ENCODE results near the gene ARHGAP19.

Gene ARHGAP19

GRCh38 chr10:97292097-97292861 is at the start of gene ARHGAP19:
TSS of gene ARHGAP19 (minus strand) at chr10:97292637. CDS start at chr10:97292627, 10 bp downstream.
- DNase-seq (ENCODE audit: extremely low read depth in 1 of 2, low read depth in 1 of 2): peak; percentile 78 to 95

GRCh38 chr10:97341416-97341815 is 49.0 kb upstream of the ARHGAP19 start:
- DNase-seq (ENCODE audit: extremely low read depth in 1 of 2, low read depth in 1 of 2): no peak

- no peak for DNase-seq (ENCODE audit: extremely low read depth in 1 of 2, low read depth in 1 of 2)
Measured at GRCh38 chr10:97338041-97338440, 45.6 kb upstream of the ARHGAP19 start.

GRCh38 chr10:97336942-97337831 is 44.8 kb upstream of the ARHGAP19 start:
- no peak for DNase-seq (ENCODE audit: extremely low read depth in 1 of 2, low read depth in 1 of 2)

GRCh38 chr10:97336446-97336845 is 44.0 kb upstream of the ARHGAP19 start:
- DNase-seq (ENCODE audit: extremely low read depth in 1 of 2, low read depth in 1 of 2): no peak

- no peak for DNase-seq (ENCODE audit: extremely low read depth in 1 of 2, low read depth in 1 of 2)
Measured at GRCh38 chr10:97336006-97336405, 43.6 kb upstream of the ARHGAP19 start.

GRCh38 chr10:97335188-97335619 is 42.8 kb upstream of the ARHGAP19 start:
- no peak for DNase-seq (ENCODE audit: extremely low read depth in 1 of 2, low read depth in 1 of 2)

- DNase-seq (ENCODE audit: extremely low read depth in 1 of 2, low read depth in 1 of 2): peak; percentile 70 to 72
Measured at GRCh38 chr10:97334370-97335175, 42.1 kb upstream of the ARHGAP19 start, which contains the start of gene FRAT2. TSS of gene FRAT2 (minus strand) at chr10:97334729. CDS start at chr10:97334572, 157 bp downstream.

GRCh38 chr10:97333601-97334369 is 41.3 kb upstream of the ARHGAP19 start:
- DNase-seq (ENCODE audit: extremely low read depth in 1 of 2, low read depth in 1 of 2): peak in 1 of 2 donors; percentile 27

GRCh38 chr10:97333351-97333600 is 40.8 kb upstream of the ARHGAP19 start:
- DNase-seq (ENCODE audit: extremely low read depth in 1 of 2, low read depth in 1 of 2): no peak

GRCh38 chr10:97332591-97333350 is 40.3 kb upstream of the ARHGAP19 start:
- DNase-seq (ENCODE audit: extremely low read depth in 1 of 2, low read depth in 1 of 2): no peak

- no peak for DNase-seq (ENCODE audit: extremely low read depth in 1 of 2, low read depth in 1 of 2)
Measured at GRCh38 chr10:97331153-97331703, 38.8 kb upstream of the ARHGAP19 start.

- DNase-seq (ENCODE audit: extremely low read depth in 1 of 2, low read depth in 1 of 2): no peak
Measured at GRCh38 chr10:97329766-97330165, 37.3 kb upstream of the ARHGAP19 start.

- no peak for DNase-seq (ENCODE audit: extremely low read depth in 1 of 2, low read depth in 1 of 2)
Measured at GRCh38 chr10:97328646-97329453, 36.4 kb upstream of the ARHGAP19 start.

- no peak for DNase-seq (ENCODE audit: extremely low read depth in 1 of 2, low read depth in 1 of 2)
Measured at GRCh38 chr10:97327348-97328294, 35.2 kb upstream of the ARHGAP19 start.

- no peak for DNase-seq (ENCODE audit: extremely low read depth in 1 of 2, low read depth in 1 of 2)
Measured at GRCh38 chr10:97325754-97326153, 33.3 kb upstream of the ARHGAP19 start.

GRCh38 chr10:97323501-97323900 is 31.1 kb upstream of the ARHGAP19 start:
- DNase-seq (ENCODE audit: extremely low read depth in 1 of 2, low read depth in 1 of 2): no peak

Measured in stimulated activated CD8-positive, alpha-beta memory T cell treated with anti-CD3 and anti-CD28 coated beads, Interleukin-7, amount 100 ng/mL, for 48 hours (primary cell).